Activated CD4-positive, alpha-beta T cell treated with anti-CD3 and anti-CD28 coated beads, Interleukin-2, amount 10 ng/mL, durations not matched to agents 24 days and 14 days (primary cell): ENCODE results near the gene TTR. TPM values are rescaled to one million over a fixed set of nuclear protein-coding genes. Genes with fewer than 3 reads are reported as not detected.

Experiments used
- DNase-seq: peaks from one replicate; pipeline ENCODE4 v3.0.0; 2022
- H3K27ac Mint-ChIP-seq: one replicate; pipeline ENCODE4 v1.8.0; 2022; ENCODE audit warnings: mild to moderate bottlenecking, mixed read lengths
- H3K27me3 Mint-ChIP-seq: one replicate; pipeline ENCODE4 v1.8.0; 2022; ENCODE audit warnings: mixed read lengths
- H3K36me3 Mint-ChIP-seq: one replicate; pipeline ENCODE4 v1.8.0; 2022; ENCODE audit warnings: low read depth, mild to moderate bottlenecking, mixed read lengths
- H3K4me1 Mint-ChIP-seq: one replicate; pipeline ENCODE4 v1.8.0; 2021; ENCODE audit warnings: mixed read lengths
- H3K4me3 Mint-ChIP-seq: one replicate; pipeline ENCODE4 v1.8.0; 2022; ENCODE audit warnings: mild to moderate bottlenecking, moderate library complexity, mixed read lengths
- H3K9me3 Mint-ChIP-seq: one replicate; pipeline ENCODE4 v1.8.0; 2021; ENCODE audit warnings: mixed read lengths
- intact Hi-C: fragments of 100-400 bp; cut with micrococcal nuclease; formaldehyde crosslinking; loops from one replicate; pipeline ENCODE4 v1.15.1; 2023
- total RNA-seq: library from RNA; stranded (reverse); gene quantifications from 2 replicates; pipeline ENCODE4 v1.2.3, GENCODE V29; 2022

TTR gene
- total RNA-seq, 1 donor from 2014 or later: not detected

DNA sequence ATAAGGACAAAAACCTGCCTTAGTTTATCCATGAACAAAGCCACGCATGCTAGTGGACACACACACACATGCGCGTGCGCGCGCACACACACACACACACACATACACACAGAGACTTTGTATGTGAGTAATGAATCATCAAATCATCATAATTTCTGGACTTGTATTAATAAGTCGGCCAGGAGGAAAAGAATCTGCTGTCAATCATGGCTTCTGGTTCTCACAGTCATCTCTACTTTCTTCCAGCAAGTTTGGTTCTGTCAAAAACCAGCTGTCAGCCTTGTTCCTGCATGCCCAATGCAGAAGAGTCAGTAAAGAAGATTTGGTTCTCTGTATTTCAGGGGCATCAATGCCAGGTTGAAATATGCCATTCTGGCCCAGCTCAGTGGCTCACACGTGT, 1.1 kb upstream of the TTR start:
- no peaks in the 10 kb centered on the region for H3K4me1 Mint-ChIP-seq
- DNase-seq: no peak
- intact Hi-C loops: no loop called here
- no peak overlapping the region for H3K4me3 Mint-ChIP-seq
- no peak overlapping the region for H3K27ac Mint-ChIP-seq
- H3K36me3 Mint-ChIP-seq: no peaks in the 10 kb centered on the region
- peaks cover 3% of the 10 kb centered on the region for H3K27me3 Mint-ChIP-seq
- no peaks in the 10 kb centered on the region for H3K9me3 Mint-ChIP-seq

GRCh38 chr18:31591113-31591512, 564 bp upstream of the TTR start:
- peaks cover 3% of the 10 kb centered on the region for H3K27me3 Mint-ChIP-seq
- DNase-seq: no peak
- intact Hi-C loops: no loop called here
- no peak overlapping the region for H3K4me3 Mint-ChIP-seq
- no peaks in the 10 kb centered on the region for H3K9me3 Mint-ChIP-seq
- no peaks in the 10 kb centered on the region for H3K36me3 Mint-ChIP-seq
- H3K4me1 Mint-ChIP-seq: no peaks in the 10 kb centered on the region
- no peak overlapping the region for H3K27ac Mint-ChIP-seq

- Mint-ChIP-seq H3K27me3 (peaks cover 3% of the 10 kb centered on the region), H3K4me3 (no peak overlapping the region), H3K27ac (no peak overlapping the region), H3K9me3 (no peaks in the 10 kb centered on the region), H3K36me3 (no peaks in the 10 kb centered on the region), H3K4me1 (no peaks in the 10 kb centered on the region)
- intact Hi-C loops: no loop called here
- DNase-seq: no peak
These were observed 955 bp downstream of the TTR start for GRCh38 chr18:31592506-31593157.

GRCh38 chr18:31595121-31595771, 3.6 kb downstream of the TTR start:
- Mint-ChIP-seq H3K27me3 (peaks cover 3% of the 10 kb centered on the region), H3K4me3 (no peak overlapping the region), H3K4me1 (no peaks in the 10 kb centered on the region), H3K36me3 (no peaks in the 10 kb centered on the region), H3K9me3 (no peaks in the 10 kb centered on the region), H3K27ac (no peak overlapping the region)
- intact Hi-C loops: no loop called here
- no peak for DNase-seq

DNA sequence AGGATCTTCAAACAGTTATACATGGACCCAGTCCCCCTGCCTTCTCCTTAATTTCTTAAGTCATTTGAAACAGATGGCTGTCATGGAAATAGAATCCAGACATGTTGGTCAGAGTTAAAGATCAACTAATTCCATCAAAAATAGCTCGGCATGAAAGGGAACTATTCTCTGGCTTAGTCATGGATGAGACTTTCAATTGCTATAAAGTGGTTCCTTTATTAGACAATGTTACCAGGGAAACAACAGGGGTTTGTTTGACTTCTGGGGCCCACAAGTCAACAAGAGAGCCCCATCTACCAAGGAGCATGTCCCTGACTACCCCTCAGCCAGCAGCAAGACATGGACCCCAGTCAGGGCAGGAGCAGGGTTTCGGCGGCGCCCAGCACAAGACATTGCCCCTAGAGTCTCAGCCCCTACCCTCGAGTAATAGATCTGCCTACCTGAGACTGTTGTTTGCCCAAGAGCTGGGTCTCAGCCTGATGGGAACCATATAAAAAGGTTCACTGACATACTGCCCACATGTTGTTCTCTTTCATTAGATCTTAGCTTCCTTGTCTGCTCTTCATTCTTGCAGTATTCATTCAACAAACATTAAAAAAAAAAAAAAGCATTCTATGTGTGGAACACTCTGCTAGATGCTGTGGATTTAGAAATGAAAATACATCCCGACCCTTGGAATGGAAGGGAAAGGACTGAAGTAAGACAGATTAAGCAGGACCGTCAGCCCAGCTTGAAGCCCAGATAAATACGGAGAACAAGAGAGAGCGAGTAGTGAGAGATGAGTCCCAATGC, 4.6 kb downstream of the TTR start:
- intact Hi-C loops: no loop called here
- H3K9me3 Mint-ChIP-seq: no peaks in the 10 kb centered on the region
- no peak overlapping the region for H3K27ac Mint-ChIP-seq
- DNase-seq: no peak
- H3K36me3 Mint-ChIP-seq: no peaks in the 10 kb centered on the region
- no peaks in the 10 kb centered on the region for H3K4me1 Mint-ChIP-seq
- H3K4me3 Mint-ChIP-seq: no peak overlapping the region
- no peaks in the 10 kb centered on the region for H3K27me3 Mint-ChIP-seq

DNA sequence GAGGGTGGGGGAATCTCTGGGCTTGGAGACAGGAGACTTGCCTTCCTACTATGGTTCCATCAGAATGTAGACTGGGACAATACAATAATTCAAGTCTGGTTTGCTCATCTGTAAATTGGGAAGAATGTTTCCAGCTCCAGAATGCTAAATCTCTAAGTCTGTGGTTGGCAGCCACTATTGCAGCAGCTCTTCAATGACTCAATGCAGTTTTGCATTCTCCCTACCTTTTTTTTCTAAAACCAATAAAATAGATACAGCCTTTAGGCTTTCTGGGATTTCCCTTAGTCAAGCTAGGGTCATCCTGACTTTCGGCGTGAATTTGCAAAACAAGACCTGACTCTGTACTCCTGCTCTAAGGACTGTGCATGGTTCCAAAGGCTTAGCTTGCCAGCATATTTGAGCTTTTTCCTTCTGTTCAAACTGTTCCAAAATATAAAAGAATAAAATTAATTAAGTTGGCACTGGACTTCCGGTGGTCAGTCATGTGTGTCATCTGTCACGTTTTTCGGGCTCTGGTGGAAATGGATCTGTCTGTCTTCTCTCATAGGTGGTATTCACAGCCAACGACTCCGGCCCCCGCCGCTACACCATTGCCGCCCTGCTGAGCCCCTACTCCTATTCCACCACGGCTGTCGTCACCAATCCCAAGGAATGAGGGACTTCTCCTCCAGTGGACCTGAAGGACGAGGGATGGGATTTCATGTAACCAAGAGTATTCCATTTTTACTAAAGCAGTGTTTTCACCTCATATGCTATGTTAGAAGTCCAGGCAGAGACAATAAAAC, 6.5 kb downstream of the TTR start:
- Mint-ChIP-seq H3K4me1 (peaks cover under 1% of the 10 kb centered on the region), H3K36me3 (no peaks in the 10 kb centered on the region), H3K27ac (no peak overlapping the region), H3K9me3 (no peaks in the 10 kb centered on the region), H3K4me3 (no peak overlapping the region), H3K27me3 (no peaks in the 10 kb centered on the region)
- intact Hi-C loops: no loop called here
- DNase-seq: no peak

DNA sequence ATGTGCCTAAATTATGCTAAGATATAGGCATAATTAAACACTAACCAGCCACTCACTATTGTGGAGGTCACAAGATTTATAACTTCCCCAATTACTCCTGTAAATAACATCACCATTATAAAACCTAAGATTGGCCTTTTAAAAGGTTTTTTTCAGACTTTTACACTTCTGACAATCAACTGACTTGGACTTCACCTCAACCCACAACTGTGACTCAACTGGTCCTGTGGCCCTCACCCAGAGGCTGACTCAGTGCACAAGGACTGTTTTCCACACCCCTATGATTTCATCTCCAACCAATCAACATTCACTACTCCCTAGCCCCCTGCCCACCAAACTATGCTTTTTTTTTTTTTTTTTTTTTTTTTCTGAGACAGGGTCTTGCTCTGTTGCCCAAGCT, 11.6 kb downstream of the TTR start:
- intact Hi-C loops: no loop called here
- Mint-ChIP-seq H3K27me3 (peaks cover 6% of the 10 kb centered on the region), H3K4me3 (no peak overlapping the region), H3K9me3 (no peaks in the 10 kb centered on the region), H3K4me1 (peaks cover 2% of the 10 kb centered on the region), H3K36me3 (no peaks in the 10 kb centered on the region), H3K27ac (no peak overlapping the region)
- DNase-seq: no peak

- Mint-ChIP-seq H3K27ac (no peak overlapping the region), H3K4me3 (no peak overlapping the region), H3K36me3 (no peaks in the 10 kb centered on the region), H3K9me3 (no peaks in the 10 kb centered on the region), H3K4me1 (peaks cover 2% of the 10 kb centered on the region), H3K27me3 (peaks cover 6% of the 10 kb centered on the region)
- intact Hi-C loops: no loop called here
- no peak for DNase-seq
These were observed 14.6 kb downstream of the TTR start for GRCh38 chr18:31606265-31606664.

- Mint-ChIP-seq H3K4me1 (peaks cover 2% of the 10 kb centered on the region), H3K9me3 (no peaks in the 10 kb centered on the region), H3K27ac (no peak overlapping the region), H3K27me3 (peaks cover 6% of the 10 kb centered on the region), H3K36me3 (no peaks in the 10 kb centered on the region), H3K4me3 (no peak overlapping the region)
- intact Hi-C loops: no loop called here
- DNase-seq: no peak
These were observed 15.7 kb downstream of the TTR start for GRCh38 chr18:31607384-31607783.

DNA sequence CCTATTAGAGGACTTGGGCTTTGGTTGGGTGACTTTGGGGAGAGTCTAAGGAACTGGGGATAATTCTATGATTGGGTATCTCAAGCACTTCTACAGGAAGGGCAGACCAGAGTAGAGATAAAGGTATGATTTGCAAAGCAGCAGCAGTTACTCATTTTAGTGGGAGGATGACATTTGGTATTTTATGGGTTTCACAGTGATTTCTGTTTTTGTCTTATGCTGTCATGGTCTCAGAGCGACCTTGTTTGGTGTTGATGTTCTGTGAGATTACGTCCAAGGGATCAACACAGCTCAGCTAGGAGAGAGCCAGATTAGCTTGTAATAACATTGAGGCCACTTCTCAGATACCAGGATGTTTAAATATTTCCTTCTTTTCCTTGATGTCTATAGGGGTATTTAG, 18.2 kb downstream of the TTR start:
- Mint-ChIP-seq H3K4me1 (no peaks in the 10 kb centered on the region), H3K36me3 (no peaks in the 10 kb centered on the region), H3K9me3 (no peaks in the 10 kb centered on the region), H3K27ac (no peak overlapping the region), H3K4me3 (no peak overlapping the region), H3K27me3 (peaks cover 11% of the 10 kb centered on the region)
- intact Hi-C loops: loop anchor here (5.0 kb wide), 1 partner anchor 112 kb away; no protein-coding TSS in a partner anchor
- no peak for DNase-seq

- Mint-ChIP-seq H3K27ac (no peak overlapping the region), H3K4me3 (no peak overlapping the region), H3K36me3 (no peaks in the 10 kb centered on the region), H3K9me3 (no peaks in the 10 kb centered on the region), H3K4me1 (no peaks in the 10 kb centered on the region), H3K27me3 (peaks cover 10% of the 10 kb centered on the region)
- intact Hi-C loops: loop anchor here (5.0 kb wide), 1 partner anchor 112 kb away; no protein-coding TSS in a partner anchor
- DNase-seq: no peak
These were observed 18.9 kb downstream of the TTR start for GRCh38 chr18:31610286-31611205.

GRCh38 chr18:31611511-31611910, 19.8 kb downstream of the TTR start:
- Mint-ChIP-seq H3K36me3 (no peaks in the 10 kb centered on the region), H3K27me3 (peaks cover 7% of the 10 kb centered on the region), H3K4me1 (no peaks in the 10 kb centered on the region), H3K27ac (no peak overlapping the region), H3K9me3 (no peaks in the 10 kb centered on the region), H3K4me3 (no peak overlapping the region)
- DNase-seq: no peak
- intact Hi-C loops: loop anchor here (5.0 kb wide), 1 partner anchor 111 kb away; no protein-coding TSS in a partner anchor

GRCh38 chr18:31612124-31612523, 20.4 kb downstream of the TTR start:
- Mint-ChIP-seq H3K9me3 (no peaks in the 10 kb centered on the region), H3K27ac (no peak overlapping the region), H3K4me1 (no peaks in the 10 kb centered on the region), H3K4me3 (no peak overlapping the region), H3K27me3 (peaks cover 7% of the 10 kb centered on the region), H3K36me3 (no peaks in the 10 kb centered on the region)
- intact Hi-C loops: loop anchor here (5.0 kb wide), 1 partner anchor 110 kb away; no protein-coding TSS in a partner anchor
- DNase-seq: no peak
